ENCODE results near the gene HSPA5. TPM values are rescaled to one million over a fixed set of nuclear protein-coding genes. Genes with fewer than 3 reads are reported as not detected.
A peak's percentile ranks its signal among the peaks of the same experiment; 100 is the strongest.

The HSPA5 gene
- polyA plus RNA-seq (2012; ENCODE audit: insufficient read length, low read depth) = 698 TPM

DNA sequence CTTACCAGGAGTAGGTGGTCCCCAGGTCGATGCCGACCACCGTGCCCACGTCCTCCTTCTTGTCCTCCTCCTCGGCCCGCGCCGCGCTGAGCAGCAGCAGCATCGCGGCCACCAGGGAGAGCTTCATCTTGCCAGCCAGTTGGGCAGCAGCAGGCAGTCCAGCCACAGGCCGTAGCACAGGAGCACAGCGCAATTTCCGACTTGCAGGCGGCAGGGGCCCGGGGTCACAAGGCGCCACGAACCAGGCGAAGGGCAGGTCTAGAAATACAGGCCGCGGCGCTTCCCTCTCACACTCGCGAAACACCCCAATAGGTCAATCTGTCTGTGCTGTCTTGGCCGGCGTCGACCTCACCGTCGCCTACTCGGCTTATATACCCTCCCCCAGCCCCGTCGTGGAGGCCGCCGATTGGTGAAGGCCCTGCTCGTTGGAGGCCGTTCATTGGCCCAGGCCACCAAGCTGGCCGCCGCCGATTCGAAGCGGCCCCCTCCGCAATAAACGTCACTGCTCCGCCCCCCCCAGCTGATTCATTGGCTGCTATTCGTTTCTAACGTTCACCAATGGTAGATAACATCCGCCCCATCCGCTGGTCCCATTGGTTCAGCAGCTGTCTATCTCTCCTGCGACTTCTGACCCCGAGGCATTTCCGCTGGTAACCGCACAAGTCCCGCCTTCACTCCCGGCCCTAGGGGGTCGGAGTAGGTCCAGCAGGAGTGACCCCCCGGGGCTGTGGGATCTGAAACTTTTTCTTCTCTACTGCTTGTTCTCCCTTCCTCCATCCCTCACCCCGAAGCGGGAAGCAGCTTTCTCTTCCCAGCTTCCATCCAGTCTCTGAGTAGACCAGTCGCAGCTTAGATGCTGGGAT, at the start of gene HSPA5:
Gene HSPA5 (minus strand): TSS at position 344 of the 863 bp plus-strand sequence. CDS start 217 bp downstream, at position 127.
- TF ChIP-seq TAF1 (IDR thresholded peaks at IDR 0.05; ENCODE audit: borderline replicate concordance, insufficient read depth, low read length) (peak; percentile 90), POLR2AphosphoS5 (IDR thresholded peaks at IDR 0.05; ENCODE audit: low read depth, low read length) (peak; percentile 97), SIN3A (IDR thresholded peaks at IDR 0.05; ENCODE audit: borderline replicate concordance, insufficient read depth, low read length) (peak; percentile 66; the same call in 1 of the 2 replicates), FOXP2 (optimal IDR thresholded peaks at IDR 0.05; ENCODE audit: borderline replicate concordance, extremely low read depth, extremely low read length, insufficient read depth) (peak; percentile 8)
- TF ChIP-seq, protein P1, sequence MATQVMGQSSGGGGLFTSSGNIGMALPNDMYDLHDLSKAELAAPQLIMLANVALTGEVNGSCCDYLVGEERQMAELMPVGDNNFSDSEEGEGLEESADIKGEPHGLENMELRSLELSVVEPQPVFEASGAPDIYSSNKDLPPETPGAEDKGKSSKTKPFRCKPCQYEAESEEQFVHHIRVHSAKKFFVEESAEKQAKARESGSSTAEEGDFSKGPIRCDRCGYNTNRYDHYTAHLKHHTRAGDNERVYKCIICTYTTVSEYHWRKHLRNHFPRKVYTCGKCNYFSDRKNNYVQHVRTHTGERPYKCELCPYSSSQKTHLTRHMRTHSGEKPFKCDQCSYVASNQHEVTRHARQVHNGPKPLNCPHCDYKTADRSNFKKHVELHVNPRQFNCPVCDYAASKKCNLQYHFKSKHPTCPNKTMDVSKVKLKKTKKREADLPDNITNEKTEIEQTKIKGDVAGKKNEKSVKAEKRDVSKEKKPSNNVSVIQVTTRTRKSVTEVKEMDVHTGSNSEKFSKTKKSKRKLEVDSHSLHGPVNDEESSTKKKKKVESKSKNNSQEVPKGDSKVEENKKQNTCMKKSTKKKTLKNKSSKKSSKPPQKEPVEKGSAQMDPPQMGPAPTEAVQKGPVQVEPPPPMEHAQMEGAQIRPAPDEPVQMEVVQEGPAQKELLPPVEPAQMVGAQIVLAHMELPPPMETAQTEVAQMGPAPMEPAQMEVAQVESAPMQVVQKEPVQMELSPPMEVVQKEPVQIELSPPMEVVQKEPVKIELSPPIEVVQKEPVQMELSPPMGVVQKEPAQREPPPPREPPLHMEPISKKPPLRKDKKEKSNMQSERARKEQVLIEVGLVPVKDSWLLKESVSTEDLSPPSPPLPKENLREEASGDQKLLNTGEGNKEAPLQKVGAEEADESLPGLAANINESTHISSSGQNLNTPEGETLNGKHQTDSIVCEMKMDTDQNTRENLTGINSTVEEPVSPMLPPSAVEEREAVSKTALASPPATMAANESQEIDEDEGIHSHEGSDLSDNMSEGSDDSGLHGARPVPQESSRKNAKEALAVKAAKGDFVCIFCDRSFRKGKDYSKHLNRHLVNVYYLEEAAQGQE (IDR thresholded peaks at IDR 0.05; ENCODE audit: insufficient read depth in 1 of 2, low read depth in 2 of 2, low read length in 2 of 2) = 0 out of 4 replicates have a peak, but pooled peaks have one; percentile 22 to 37

DNA sequence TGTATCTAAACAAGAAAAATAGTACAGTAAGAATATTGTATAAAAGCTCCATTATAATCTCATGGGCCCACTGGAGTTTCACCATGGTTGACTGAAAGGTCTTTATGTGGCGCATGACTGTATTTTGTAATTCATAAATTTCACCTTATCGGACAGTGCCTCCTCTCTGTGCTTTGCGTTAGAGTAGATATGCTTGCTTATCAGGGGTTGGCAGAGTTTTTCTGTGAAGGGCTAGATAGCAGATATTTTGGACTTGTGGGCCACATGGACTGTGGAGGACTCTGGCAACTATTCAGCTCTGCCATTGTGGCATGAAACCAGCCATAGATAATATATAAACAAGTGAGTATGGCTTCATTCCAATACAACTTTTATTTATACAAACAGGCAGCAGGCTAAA, 43.7 kb upstream of the HSPA5 start:
- TF ChIP-seq FOXP2 (optimal IDR thresholded peaks at IDR 0.05; ENCODE audit: borderline replicate concordance, extremely low read depth, extremely low read length, insufficient read depth) (no peak), TAF1 (IDR thresholded peaks at IDR 0.05; ENCODE audit: borderline replicate concordance, insufficient read depth, low read length) (no peak), SIN3A (IDR thresholded peaks at IDR 0.05; ENCODE audit: borderline replicate concordance, insufficient read depth, low read length) (no peak), POLR2AphosphoS5 (IDR thresholded peaks at IDR 0.05; ENCODE audit: low read depth, low read length) (no peak)
- TF ChIP-seq, protein P1 (IDR thresholded peaks at IDR 0.05; ENCODE audit: insufficient read depth in 1 of 2, low read depth in 2 of 2, low read length in 2 of 2) = no peak

DNA sequence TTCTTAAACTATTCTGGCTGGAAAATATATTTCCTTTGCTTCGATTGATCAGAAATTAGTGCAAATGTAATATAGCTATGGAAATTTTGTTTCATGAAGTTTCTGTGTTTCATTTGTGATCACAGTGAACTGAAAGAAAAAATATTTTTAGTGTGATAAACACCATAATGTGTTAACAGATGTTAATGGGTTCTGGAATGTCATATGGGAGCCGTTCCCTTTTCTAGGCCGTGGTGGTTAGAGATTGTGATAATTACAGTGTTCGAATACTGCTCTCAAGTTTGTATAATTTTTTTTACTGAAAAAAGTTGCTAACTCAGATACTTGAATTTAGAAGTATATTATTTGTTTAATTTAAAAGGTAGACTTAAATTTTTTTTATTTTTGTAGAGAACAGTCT, 39.8 kb upstream of the HSPA5 start:
- TF ChIP-seq, protein P1 (IDR thresholded peaks at IDR 0.05; ENCODE audit: insufficient read depth in 1 of 2, low read depth in 2 of 2, low read length in 2 of 2) = no peak
- no peak for TF ChIP-seq TAF1 (IDR thresholded peaks at IDR 0.05; ENCODE audit: borderline replicate concordance, insufficient read depth, low read length)
- TF ChIP-seq POLR2AphosphoS5 (IDR thresholded peaks at IDR 0.05; ENCODE audit: low read depth, low read length) = no peak
- TF ChIP-seq SIN3A (IDR thresholded peaks at IDR 0.05; ENCODE audit: borderline replicate concordance, insufficient read depth, low read length) = no peak
- no peak for TF ChIP-seq FOXP2 (optimal IDR thresholded peaks at IDR 0.05; ENCODE audit: borderline replicate concordance, extremely low read depth, extremely low read length, insufficient read depth)

DNA sequence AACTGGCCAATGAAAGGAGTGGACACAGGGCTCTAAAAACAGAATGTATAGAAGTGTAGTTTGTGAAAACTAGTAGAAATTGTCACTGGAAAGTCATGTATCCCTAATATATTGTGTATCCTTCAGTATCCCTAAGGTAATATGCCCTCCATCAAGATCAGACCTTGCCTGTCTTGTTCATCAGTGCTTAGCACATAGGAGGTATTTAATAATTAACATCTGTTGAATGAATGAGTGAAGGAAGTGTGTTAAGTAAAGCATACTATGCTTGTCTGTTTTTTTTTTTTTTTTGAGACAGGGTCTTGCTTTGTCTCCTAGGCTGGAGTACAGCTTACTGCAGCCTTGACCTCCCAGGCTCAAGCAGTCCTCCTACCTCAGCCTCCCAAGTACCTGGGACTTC, 36.3 kb upstream of the HSPA5 start:
- TF ChIP-seq, protein P1 (IDR thresholded peaks at IDR 0.05; ENCODE audit: insufficient read depth in 1 of 2, low read depth in 2 of 2, low read length in 2 of 2) = no peak
- TF ChIP-seq TAF1 (IDR thresholded peaks at IDR 0.05; ENCODE audit: borderline replicate concordance, insufficient read depth, low read length) = no peak
- no peak for TF ChIP-seq SIN3A (IDR thresholded peaks at IDR 0.05; ENCODE audit: borderline replicate concordance, insufficient read depth, low read length)
- TF ChIP-seq FOXP2 (optimal IDR thresholded peaks at IDR 0.05; ENCODE audit: borderline replicate concordance, extremely low read depth, extremely low read length, insufficient read depth) = no peak
- no peak for TF ChIP-seq POLR2AphosphoS5 (IDR thresholded peaks at IDR 0.05; ENCODE audit: low read depth, low read length)

Data from PFSK-1 (cell line).